Measurements from ENCODE around the gene KIAA1549.

The KIAA1549 gene

GRCh38 chr7:138784692-138785091 is 196.5 kb downstream of the KIAA1549 start:
- Histone ChIP-seq H3K9ac (ENCODE audit: low read length) (no peak overlapping the region), H3K79me2 (ENCODE audit: low read length) (no peaks in the 10 kb centered on the region), H3K36me3 (replicated peaks; ENCODE audit: low read depth, low read length) (no peaks in the 10 kb centered on the region), H4K20me1 (ENCODE audit: insufficient read depth, low read length) (no peaks in the 10 kb centered on the region), H3K27me3 (ENCODE audit: low read depth, low read length) (peaks cover 3% of the 10 kb centered on the region; the same call in 1 of the 2 replicates), H2AFZ (ENCODE audit: low read depth, low read length) (no peak overlapping the region), H3K4me2 (ENCODE audit: low read length) (no peak overlapping the region), H3K27ac (ENCODE audit: low read length) (no peak overlapping the region), H3K4me3 (ENCODE audit: low read length) (no peak overlapping the region), H3K9me3 (ENCODE audit: insufficient read depth, low read length) (no peaks in the 10 kb centered on the region), H3K4me1 (ENCODE audit: low read length) (no peaks in the 10 kb centered on the region)
- no peak for TF ChIP-seq EZH2phosphoT487 (IDR thresholded peaks at IDR 0.05; ENCODE audit: low read depth)
- TF ChIP-seq CTCF (IDR thresholded peaks at IDR 0.05; ENCODE audit: low read depth, low read length): no peak

Measured in OCI-LY3 (cell line).